Stimulated activated CD8-positive, alpha-beta memory T cell treated with anti-CD3 and anti-CD28 coated beads, Interleukin-4, amount 100 ng/mL, for 4 hours (primary cell): ENCODE measurements around the gene NDFIP1.
"Not testable (repeated sequence)": the region's sequence is repeated elsewhere in the genome, so short reads cannot be mapped to it uniquely, and the experiment has no call there.

ENCODE experiments used
- DNase-seq, 2 donors: peaks; one replicate each; pipeline ENCODE4 v3.0.0-alpha.2; 2020; ENCODE audit warnings: low read depth in 2 of 2, low spot score in 1 of 2

NDFIP1 gene

GRCh38 chr5:142183561-142183960 lies 75.0 kb downstream of the NDFIP1 start:
- DNase-seq = no peak

GRCh38 chr5:142184988-142185387 lies 76.4 kb downstream of the NDFIP1 start:
- DNase-seq = no peak

DNA sequence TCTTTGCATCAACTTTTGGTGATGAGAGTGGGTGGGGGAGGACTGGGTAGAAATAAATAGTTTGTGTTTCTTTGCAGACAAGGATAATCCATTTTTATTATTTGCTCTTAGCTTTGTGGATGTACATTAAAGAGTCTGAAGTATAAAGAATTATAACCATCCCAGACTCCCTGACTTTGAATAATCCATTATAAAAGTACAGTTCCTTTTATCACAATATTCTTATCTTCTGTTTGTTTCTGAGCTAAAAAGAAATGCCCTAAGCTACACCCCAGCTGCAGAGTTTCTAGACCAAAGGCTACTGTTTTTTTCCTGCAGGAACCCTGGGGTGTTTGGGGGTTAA lies 77.9 kb downstream of the NDFIP1 start:
- DNase-seq = no peak

DNA sequence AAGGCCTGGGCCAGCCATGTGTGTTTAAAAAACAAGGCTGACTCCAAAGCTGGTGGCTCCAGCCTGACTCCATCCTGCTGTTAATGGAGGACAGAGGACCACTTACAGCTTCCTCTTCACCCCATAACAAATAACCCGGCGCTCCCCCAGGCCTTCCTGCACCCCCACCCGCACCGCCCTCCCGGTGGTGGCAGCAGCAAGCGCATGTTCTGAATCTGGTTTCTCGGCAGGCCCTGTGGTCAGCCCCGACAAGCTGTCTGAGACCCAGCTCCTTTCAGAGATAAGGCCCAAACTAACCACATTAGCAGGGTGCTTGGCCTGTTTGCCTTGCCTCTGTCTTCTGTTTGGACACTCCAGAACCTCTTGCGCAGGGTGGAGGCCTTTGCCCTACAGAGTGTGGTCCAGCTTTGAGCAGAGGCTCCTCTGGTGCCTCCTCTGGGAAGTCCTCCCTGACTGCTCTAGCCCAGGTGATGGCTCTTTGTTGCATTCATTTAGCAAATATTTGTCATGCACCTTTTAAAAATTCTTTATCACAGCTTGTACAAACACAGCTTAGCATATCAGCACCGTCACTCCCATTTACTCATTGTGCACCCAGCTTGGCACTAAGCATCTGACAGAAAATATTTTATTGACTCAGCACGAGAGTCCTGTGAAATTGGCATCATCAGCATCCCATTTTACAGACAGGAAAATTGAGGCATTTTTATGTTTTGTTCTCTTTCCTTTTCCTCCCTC lies 78.4 kb downstream of the NDFIP1 start:
- no peak for DNase-seq

GRCh38 chr5:142188691-142189090 lies 80.1 kb downstream of the NDFIP1 start:
- DNase-seq = not testable (repeated sequence)

DNA sequence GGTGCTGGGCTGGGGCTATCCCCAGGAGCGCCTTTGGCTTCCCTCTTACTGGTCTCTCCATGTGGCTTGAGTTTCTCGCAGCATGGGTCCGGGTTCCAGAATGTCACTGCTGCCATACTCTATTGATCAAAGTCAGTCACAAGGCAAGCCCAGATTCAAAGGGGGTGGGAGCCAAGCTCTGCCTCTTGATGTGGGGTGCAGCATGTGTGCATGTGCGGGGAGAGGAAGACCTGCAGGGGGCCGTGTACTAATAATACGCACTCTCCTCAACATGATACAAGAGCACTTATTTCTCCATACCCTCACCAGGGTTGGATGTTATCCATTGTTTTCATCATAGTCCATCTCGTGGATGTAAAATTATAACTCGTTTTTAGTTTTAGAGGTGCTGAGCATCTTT lies 81.2 kb downstream of the NDFIP1 start:
- DNase-seq = no peak

DNA sequence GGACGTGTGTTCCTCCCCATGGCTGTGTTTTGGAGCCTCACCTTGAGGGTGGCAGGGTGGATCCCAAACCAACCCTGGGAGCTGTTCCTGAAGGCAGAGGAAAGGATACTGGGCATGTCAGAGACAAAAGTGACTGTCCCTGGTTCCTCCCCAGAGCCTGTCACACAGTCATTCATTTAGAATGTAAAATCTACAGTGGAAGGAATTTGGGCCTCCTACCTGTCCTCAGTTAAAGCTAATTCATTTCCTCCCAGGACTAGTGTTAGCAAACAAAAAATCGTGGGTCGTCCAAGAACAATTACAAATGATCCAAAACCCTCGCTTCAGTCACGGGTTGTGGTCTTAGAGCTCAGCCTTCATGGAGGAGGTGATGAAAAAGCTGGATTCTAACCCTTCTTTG lies 83.2 kb downstream of the NDFIP1 start:
- DNase-seq = no peak

GRCh38 chr5:142192286-142193113 lies 83.9 kb downstream of the NDFIP1 start:
- DNase-seq = no peak

DNA sequence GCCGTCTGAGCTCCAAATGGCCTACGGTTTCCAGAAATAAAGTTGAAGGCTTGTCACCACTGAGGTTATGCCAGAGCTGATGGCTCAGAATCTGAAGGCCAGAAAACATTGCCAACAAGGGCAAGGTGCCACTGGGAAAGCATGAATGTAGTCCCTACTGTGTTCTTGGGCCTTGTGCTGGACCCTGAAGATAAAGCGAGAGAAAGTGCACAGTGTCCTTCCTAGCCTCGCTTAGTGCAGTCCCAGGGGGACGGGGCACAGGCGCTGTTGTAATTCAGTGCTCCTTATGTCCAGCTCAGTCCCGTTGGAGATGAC lies 84.5 kb downstream of the NDFIP1 start:
- DNase-seq = no peak

GRCh38 chr5:142197098-142197497 lies 88.5 kb downstream of the NDFIP1 start:
- DNase-seq = no peak

- no peak for DNase-seq
Measured at GRCh38 chr5:142197781-142198180, 89.2 kb downstream of the NDFIP1 start.

DNA sequence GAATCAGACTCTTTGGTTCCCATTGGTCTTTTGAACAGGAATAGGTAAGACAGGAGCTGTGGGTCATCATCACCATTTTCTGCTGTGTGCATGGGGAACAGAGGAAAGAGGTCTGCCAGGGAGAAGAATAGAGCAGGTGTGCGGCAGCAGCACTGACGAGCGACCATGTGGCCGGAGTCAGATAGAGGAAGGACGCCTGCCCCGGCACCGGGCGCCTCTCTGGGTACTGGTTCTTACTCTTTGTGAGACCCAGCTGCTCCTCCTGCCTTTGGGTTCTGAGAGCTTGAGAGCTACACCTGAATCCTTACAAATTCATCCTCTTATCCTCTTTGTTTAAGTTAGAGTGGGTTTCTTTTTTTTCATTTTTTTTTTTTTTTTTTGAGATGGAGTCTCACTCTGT lies 90.8 kb downstream of the NDFIP1 start:
- DNase-seq = no peak

DNA sequence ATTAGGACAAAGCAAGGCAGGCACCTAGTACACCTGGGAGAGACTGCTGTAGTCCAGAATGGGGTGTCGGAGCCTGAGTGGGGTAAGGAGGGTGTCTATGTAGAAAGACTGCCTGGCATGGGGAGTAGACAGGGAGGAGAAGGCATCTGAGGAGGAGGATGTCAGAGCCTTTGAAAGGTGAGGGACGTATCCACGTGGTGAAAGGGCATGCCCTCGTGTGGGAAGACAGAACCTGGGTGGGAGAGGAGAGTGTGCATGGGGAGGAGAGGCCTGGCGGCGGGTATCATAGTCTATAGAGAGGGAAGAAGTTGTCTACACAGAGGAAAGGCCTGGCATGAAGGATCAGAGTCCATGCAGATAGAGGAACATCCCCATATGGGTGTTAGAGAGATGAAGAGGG lies 91.8 kb downstream of the NDFIP1 start:
- DNase-seq = no peak

GRCh38 chr5:142201471-142201887 lies 92.9 kb downstream of the NDFIP1 start:
- no peak for DNase-seq

DNA sequence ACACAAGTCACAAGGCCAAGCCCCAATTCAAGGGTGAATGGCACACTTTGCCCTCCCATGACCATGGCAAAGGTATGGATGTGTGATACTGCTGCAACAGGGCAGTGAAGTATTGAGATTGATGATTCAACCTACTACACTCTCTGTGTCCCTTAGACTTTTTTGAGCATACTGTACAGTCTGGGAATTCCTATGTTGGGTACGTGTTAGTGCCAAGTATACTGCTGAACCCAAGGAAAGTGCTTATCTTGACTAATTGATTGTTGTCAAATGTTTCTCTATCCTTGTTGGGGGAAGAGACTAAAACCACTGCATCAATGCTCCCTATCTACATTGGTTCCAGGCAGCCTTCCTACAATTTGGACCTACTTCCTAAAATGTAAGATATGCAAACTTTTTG lies 93.7 kb downstream of the NDFIP1 start:
- DNase-seq = no peak
